GM21825 (cell line): ENCODE data around the gene NOP58.
"Not testable (repeated sequence)": the region's sequence is repeated elsewhere in the genome, so short reads cannot be mapped to it uniquely, and the experiment has no call there.

Source experiments
- ATAC-seq: cut with Tn5 transposase; IDR thresholded peaks from one replicate; pipeline ENCODE4 v1.9.1; 2021; ENCODE audit warnings: mild to moderate bottlenecking, moderate library complexity; ENCODE audit not compliant: unreplicated experiment

NOP58 gene

DNA sequence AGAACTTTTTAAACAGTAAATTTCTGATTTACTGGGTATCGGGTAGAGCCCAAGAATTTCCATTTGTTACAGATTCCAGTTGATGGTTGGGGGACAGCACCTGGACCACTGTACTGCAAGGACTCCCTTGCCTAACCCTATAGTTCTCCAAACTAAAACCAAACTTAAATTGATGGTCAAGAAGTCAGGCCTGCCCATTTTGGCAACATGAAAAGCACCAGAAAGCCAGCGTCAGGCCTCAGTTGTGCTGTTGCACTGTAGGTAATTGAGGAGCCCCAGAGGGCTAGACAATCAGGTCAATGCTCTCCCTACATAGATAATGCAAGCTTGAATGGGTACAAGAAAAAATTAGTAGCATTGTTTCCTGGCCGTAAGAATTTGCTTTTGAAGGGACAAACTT, 40.5 kb downstream of the NOP58 start:
- no peak for ATAC-seq

DNA sequence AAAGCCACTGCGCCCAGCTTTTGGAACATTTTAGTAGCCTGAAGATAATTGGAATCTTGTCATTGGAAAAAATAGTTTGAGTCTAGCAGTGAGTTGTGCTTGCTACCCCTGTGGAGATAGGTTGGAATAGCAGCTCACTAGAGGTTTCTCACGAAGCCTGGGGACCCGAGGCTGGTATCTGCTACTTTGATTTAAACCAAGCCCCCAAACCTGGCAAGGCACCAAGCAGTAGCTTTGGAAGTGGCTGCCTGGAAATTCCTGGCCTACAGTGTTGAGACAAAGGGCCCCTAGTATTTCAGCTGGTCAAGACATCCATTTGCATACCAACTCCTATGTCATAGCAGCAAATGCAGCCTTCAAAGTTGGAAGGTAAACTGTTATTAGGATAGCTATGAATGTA, 42.1 kb downstream of the NOP58 start:
- ATAC-seq, result no peak

DNA sequence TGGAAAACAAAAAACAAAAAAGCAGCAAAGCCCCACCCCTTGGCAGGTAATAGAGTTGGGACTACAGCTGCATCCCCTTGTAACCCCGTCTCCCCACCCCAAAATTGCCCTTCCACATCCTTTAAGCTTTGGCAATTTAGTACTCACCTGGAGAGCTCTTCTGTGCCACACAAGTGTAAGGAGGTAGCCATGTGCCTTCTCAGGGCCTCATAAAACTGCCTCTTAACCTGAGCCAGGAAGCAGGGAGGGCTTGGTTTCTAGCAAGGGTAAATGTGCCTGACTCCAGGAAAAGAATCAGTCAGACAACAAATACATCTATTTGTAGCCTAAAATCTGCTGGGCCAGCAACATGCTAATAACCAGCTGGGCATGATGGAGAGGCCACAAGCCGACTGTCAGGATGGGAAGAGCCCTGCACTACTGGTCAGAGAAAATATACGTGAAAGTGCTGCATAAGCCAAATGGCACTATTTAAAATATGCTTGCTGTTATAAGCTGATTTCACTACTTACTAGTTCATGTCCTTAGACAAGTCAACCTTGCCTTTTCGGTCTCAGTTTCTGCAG, 46.3 kb downstream of the NOP58 start:
- ATAC-seq, result no peak

DNA sequence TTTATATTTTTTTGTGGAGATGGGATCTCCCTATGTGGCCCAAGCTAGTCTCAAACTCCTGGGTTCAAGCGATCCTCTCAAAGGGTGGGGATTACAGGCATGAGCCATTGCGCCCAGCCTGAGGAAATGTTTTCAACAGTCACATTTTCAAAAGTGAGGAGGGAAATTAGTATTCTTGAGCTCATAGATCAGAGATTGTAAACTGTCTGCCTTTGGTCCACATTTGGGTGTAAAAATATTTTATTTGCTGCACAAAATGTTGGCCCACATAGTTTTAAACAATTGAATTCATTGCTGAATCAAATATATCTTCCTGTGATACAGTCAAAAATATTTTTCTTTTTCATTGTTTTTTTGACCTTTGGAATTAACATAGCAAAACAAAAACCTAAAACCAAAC, 48.6 kb downstream of the NOP58 start:
- ATAC-seq, result no peak

DNA sequence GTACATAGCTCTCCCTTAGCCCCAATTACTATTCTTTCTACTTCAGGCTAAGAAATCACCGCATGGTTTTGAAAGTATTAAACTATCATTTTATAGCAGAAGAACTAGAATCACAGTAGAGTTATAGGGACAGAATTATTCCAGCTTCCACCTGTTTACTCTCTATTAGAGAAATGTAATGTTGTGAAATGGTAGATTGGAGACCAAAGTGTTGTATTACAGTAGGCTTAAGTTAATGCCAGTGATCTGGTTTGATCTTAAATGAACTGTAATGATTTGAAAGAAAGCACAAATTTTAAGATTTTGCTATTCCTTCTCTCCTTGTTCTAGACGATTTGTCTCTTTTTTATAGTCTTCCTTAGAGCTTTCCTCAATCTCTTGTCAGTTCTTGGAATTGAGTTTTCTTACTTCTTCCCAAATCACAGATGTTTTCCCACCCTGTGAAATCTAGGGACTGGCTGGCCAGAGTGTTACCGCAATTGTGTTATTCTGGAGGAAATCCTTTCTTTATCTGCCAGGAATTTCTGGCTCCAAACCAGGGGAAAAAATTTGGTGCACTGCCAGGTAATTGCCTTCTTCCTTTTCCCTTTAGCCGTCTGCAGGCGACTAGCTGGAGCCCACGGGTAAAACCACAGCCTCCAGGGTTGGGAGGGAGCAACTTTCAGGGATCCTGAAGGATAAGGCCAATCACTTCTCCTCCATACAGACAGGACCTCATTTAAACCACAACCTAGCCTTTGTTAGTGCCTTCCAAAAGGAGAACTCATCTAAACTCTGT, 51.7 kb downstream of the NOP58 start:
- ATAC-seq, result no peak

DNA sequence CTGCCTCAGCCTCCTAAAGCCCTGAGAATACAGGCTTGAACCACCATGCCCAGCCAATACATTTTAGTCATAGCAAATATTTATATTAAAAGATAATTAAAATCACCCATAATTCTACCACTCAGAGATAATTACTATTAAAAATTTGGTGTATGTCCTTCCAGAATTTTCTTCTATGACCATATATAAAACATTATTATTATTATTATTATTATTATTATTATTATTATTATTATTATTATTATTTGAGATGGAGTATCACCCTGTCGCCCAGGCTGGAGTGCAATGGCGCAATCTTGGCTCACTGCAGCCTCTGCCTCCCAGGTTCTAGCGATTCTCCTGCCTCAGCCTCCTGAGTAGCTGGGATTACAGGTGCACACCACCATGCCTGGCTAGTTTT, 54.8 kb downstream of the NOP58 start:
- ATAC-seq, result not testable (repeated sequence)

DNA sequence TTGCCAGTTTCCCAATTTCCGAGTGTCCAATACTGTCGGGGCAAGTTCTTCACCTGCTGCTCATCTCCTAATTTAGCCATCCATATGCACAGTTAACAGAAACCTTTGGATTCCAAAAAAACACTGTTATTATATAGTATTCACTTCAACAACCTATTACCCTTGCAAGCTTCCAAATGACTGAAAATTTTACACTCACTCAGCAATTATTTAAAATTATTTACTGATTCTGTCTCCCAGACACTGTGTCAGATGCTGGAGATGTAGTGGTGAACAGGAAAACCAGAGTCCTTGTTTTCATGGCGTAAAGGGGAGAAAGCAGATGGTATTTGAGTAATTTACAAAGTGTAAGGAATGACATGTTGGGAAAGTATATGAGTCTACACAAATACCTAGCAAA, 56.9 kb downstream of the NOP58 start:
- ATAC-seq, result no peak

DNA sequence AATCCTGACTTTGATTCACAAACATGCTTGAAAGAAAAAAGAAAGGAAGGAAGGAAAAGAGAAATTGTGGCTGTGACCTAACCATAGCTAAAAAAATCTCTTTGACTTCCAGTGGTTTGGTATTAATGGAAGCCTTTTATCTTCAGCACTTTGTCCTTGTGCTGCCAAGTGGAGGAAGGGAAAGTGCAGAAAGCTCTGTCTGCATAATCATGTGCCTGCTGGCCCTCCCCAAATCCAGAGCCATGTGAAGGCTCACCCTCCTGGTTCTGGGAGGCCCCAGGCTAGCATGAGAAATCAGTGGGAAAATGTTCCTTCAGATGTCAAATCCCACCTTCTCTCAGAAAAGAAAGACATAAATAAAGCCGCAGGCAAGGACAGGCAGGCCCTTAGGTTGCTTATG, 62.3 kb downstream of the NOP58 start:
- no peak for ATAC-seq

DNA sequence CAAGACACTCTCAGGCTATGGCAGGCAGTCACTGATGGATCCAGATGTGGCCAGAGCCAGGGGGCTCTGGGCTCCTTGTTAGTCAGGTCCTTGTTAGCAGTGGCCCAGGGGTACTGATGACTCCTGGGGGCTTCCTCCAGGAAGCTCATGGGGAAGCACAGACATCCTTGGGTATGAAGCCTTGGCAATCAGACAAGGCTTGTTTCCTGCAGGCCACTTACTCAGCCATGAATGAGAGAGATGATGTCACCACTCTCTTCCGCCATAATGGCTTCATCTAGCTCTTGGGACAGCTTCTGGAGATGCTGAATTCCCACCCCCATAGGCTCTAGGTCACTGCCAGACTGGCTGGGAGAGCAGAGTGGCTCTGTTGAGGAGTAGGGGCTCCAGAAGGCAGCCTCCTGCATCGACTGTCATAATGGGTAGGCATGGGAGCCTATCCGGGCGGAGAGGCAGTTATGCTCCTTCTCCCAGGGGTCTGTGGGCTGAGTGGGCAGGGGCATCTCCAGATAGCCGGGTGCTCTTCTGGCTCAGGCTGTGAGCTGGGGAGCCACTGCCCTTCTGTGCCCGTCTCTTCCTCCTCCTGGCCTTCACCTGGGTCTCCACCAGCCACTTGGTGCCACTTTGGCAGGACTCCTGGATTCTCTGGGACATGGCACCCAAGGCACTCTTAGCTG, 70.4 kb downstream of the NOP58 start:
- ATAC-seq, result no peak

DNA sequence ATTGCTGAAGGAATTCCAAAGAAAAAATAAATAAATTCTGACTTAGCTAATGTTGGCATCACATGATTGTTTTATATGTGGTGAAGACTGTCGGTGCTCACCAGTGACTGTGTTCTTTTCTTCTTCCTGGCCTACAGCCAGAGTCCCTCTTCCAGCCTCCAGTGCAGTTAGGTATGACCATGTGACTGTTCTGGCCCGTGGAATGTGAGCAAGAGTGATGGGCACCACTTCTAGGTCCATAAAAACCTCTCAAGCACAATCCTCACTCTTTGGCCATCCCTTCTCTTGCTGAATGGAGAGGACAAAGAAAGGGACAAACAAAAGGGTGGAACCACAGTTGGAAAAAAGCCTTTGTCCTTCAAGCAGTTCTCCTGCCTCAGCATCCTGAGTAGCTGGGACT, 71.6 kb downstream of the NOP58 start:
- no peak for ATAC-seq

DNA sequence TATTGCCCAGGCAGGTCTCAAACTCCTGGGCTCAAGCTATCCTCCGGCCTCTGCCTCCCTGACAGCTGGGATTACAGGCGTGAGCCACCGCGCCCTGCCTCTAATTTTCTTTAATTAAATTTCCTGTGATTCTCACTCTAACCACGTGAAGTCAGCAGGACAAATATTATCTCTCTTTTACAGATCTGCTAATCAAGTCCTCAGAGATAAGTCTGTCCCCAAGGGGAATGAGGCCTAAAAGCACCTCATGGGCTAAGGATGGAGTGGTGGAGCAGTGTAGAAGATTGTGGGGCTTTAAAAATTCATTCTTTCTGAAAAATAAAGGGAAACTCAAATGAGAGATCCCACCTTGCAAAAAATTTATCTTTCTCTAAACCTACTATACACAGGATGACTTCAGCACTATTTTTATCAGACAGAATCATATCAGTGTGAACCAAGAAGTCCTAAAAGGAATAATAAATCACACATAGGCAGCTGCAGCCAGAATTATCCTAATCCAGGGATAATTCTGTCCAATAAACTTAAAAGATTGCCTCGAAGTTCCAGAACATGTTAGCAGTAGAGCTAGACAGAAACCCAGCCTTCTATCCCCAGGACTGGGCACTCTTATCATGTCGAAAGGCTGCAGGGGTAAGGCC, 72.3 kb downstream of the NOP58 start:
- ATAC-seq, result no peak

DNA sequence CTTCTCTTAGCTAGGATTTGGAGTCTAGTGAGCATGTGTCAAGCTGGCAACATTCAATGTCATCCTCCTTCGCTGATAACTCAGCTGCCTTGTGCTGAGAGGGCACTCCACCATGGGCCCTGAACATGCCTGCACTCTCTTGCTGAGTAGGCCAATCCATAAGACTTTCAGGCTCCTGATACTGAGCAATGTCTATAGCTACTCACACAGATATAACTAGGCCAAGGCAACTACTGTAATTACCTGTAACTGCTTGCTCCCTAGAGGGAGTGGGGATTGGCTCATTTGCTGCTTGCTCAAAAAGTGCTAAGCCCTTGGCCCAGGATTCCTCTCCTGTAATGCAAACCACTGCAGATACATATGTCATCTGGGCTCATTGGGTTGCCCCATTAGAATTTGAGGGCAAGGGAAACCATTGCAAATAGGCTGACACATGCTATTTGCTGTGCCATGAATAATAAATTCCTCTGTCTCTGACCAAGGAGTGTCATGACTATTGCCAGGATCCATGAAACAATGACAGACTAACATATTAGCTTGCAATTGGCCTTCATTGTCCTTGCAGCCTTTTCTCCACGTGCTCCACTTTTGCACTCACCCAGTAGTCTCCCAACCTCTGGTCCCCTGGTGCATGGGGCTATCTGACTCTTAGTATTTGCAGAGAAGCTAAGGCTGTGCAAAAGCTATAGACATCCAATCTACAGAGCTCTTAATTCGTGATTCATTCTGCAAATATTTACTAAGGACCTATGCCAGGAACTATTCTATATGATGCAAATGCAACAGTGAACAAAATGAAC, 73.7 kb downstream of the NOP58 start:
- no peak for ATAC-seq

DNA sequence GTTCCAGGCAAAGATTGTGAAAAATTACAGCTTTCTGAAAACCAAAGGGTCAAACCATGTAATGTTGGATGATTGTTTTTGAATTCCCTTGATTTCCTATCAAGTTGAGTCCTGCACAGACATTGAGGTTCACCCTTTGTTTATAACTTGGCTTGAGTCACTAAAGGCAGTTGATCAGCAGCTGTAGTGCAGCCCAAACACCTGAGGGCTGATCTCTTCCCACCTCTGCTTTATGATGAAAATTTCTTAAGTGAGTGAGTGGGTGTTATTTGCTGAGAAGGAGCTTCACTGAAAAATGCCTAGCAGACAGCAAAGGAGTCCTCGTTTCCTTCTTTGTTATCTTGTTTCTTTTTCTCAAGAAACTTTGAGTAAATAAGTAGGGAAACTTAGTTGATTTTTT, 78.6 kb downstream of the NOP58 start:
- no peak for ATAC-seq

DNA sequence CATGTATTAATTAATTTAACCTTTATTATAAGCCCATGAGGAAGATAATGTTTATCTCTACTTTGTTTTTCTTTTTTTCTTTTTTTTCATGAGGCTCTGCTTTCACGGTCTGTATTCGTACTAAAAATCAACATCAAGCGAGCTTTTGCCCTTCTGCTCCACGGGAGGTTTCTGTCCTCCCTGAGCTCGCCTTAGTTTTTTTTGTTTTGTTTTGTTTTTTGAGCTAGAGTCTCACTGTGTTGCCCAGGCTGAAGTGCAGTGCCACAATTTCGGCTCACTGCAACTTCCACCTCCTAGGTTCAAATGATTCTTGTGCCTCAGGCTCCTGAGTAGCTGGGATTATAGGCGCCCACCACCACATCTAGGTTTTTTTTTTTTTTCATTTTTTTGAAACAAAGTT, 80.6 kb downstream of the NOP58 start:
- ATAC-seq, result no peak
